Measurements from ENCODE around the gene SMYD1.

The SMYD1 gene

DNA sequence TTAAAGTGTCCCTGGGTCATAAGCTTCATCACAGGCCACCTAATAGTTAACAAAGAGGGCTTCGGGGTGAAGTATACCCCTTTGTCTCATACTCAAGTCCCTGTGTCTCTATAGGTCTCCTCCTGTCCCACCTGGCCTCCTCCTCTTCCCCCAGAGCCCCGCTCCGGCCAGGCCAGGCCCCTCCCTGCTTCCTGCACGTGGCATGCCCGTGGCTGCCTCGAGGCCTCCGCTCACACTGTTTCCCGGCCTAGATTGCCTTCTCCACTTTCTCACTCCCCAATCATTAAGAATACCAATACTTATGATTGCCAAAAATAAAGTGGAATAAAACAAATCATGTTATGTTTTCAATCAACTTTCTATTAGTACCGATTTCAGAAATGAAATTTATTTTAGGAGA, 18.8 kb downstream of the SMYD1 start:
- DNase-seq, result no peak

- no peak for DNase-seq
Measured at GRCh38 chr2:88087073-88087472, 19.4 kb downstream of the SMYD1 start.

GRCh38 chr2:88087763-88088162, 20.1 kb downstream of the SMYD1 start:
- DNase-seq, result no peak

- DNase-seq, result no peak
Measured at GRCh38 chr2:88088999-88089398, 21.4 kb downstream of the SMYD1 start.

GRCh38 chr2:88090446-88091283, 23.0 kb downstream of the SMYD1 start:
- peak in 20 of 56 donors; percentile 8 to 67 (median 22) for DNase-seq

DNA sequence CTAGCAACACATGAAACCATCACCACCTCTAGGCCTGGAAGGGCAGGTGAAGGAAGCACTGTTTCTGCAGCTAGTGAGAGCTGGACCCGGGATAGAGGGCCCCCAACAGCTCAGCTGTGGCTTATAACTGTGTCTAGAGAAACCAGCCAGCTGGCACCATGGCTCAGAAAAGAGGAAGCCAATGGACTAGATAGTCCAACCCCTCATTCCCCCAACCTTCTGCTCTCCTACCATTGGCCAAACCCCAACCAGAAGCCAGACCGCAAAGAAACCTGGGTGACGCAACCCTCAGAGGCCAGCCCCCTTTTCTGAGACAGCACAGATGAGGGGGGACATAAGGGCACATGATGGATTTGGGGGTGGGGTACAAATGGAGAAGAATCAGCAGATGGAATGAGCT, 24.3 kb downstream of the SMYD1 start:
- DNase-seq, result no peak

DNA sequence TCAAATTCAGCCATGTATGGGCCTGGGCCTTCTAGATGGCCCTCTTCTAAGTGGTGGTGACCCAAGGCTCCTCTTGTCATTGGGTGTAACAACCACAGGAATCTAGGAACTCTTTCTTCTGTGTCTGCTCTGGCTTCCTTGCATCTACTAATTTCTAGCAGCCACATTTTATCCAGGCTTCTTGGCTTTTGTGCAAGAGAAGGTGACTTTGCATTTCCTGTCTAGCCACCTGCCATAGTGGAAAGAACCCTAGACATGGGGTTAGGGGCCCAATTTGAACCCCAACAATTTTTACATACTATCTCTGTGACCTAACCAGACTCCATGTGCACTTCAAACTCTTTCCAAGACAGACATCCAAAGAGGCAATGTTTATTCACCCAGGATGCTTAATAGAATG, 25.1 kb downstream of the SMYD1 start:
- no peak for DNase-seq

- DNase-seq, result no peak
Measured at GRCh38 chr2:88095022-88095421, 27.4 kb downstream of the SMYD1 start.

GRCh38 chr2:88096708-88097107, 29.1 kb downstream of the SMYD1 start:
- DNase-seq, result no peak

DNA sequence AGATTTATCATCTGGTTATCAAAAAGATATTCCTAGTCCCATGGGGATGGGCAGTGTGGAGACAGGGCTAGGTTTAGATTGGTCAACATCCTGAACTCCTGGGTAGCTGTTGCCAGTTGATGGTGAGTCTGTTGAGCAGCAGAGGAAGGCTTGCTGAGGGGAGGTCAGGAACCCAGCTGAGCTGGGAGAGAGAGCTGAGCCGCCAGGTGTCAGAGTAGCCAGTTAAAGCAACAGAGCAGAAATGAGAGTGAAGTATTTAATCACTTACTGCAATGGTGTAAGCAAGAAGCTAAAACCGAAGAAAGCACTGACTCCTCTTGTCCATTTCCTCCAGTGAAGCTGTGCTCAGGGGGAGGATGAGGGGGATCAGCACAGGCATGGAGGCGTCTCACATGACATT, 29.6 kb downstream of the SMYD1 start:
- DNase-seq, result no peak

- DNase-seq, result no peak
Measured at GRCh38 chr2:88097891-88098557, 30.4 kb downstream of the SMYD1 start.

DNA sequence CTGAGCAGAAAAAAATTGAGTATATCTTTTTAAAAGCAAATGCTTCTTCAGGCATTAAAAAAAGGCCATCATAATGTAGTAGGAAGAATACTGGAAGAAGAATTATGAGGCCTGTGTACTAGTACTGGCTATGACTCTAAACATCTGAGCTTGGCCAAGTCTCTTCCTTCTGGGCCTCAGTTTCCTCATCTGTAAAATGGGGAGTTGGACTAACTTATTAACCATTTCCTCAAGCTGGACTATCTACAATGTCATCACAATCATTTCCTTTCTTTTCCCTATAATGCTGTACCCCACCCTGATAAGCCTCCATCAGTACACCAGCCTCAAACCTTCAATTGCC, 30.9 kb downstream of the SMYD1 start:
- DNase-seq, result no peak

DNA sequence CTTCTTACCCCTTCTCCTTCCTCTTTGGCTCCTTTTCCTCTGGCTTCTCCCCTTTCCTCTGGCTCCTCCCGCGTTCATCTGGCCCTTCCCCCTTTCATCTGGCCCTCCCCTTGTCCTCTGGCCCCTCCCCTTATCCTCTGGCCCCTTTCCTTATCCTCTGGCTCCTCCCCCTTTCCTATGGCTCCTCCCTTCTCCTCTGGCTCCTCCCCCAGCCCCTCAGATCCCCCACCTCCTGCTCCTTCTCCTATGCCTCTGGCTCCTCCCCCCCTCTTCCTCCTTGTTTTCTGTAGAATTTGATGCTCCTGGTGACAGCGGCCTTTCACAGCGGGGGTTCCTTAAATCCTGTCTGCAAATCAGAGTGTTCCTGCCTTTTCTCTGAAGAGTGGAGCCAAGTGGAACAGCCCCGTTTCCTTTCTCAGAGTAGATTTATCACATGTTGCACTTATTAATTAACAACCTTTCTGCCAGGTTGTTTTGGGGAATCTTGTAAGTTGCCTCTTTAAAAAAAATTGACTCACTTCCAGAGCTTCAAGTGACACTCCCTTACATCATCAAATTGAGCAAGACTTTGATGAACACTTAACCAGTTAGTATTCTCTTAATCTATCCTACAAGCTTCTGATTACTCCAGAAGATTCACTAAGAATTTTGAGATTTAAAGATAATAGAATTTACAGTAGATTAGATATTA, 32.3 kb downstream of the SMYD1 start:
- DNase-seq, result peak in 1 of 56 donors; percentile 7

GRCh38 chr2:88100489-88100858, 32.8 kb downstream of the SMYD1 start:
- DNase-seq, result peak in 2 of 56 donors; percentile 2 to 7

DNA sequence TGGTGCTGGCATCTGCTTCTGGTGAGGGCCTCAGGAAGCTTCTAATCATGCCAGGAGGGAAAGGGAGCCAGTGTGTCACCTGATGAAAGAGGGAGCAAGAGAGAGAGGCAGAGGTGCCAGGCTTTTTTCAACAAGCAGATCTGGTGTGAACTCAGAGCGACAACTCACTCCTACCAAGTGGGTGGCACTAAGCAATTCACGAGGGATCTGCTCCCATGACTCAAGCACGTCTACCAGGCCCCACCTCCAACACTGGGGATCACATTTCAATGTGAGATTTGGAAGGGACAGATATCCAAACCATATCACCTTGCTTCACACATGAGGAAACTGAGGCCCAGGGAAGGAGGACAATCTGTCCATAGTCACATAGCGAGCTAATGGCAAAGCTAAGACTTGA, 41.2 kb downstream of the SMYD1 start:
- no peak for DNase-seq

DNA sequence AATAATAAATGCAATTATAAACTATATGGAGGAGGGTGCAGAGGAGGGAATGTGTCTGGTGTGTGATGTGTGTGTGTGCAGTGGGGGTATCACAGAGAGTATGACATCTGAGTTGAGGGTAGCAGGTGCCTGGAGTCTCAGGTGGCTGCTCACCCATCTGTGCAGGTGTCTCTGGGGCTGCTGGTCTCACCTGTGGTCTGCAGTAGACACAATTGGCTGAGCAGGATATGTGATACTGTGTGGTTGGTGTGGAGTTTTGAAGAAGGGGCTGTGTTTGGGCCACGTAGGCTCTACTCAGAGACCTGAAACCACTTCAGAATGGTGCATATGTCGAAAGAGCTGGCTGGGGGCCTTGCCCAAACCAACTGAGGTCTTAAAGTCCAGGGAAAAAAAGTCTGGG, 43.2 kb downstream of the SMYD1 start:
- DNase-seq, result no peak

DNA sequence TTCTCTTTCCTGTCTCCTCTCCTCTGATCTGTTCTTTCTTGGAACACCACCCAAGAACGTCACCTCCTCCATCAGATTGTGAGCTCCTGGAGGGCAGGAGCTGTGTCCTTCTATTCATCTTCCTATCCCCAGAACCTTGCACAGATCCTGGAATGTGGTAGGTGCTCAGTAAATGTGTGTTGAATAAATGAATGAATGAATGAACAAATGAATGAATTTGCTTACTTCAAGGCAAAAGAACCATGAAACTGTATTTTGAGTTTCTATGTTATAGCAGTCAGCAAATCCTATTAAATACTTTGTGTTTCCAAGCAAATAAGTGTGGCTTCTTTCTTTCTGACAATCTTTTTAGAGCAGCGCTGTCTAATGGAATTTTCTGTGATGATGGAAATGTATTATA, 45.4 kb downstream of the SMYD1 start:
- no peak for DNase-seq

DNA sequence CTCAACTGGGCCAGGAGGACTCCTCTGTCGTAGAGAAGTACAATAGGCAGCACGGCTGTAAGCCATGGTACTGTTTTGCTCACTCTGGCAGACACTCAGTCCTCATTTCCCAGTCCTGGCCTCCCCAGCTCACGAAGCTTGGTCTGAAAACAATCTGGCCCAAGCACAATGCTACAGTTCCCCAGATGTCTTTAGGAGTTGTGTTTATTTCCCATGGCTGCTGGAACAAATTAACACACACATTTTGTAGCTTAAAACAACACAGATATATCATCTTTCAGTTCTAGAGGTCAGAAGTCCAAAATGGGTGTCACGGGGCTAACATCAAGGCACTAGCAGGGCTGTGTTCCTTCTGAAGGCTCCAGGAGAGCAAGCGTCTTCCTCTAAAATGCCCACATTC, 47.3 kb downstream of the SMYD1 start:
- DNase-seq, result peak in 3 of 56 donors; percentile 3 to 21 (median 11)

- DNase-seq, result no peak
Measured at GRCh38 chr2:88115825-88116518, 48.3 kb downstream of the SMYD1 start.

- DNase-seq, result no peak
Measured at GRCh38 chr2:88116669-88117432, 49.2 kb downstream of the SMYD1 start.

DNA sequence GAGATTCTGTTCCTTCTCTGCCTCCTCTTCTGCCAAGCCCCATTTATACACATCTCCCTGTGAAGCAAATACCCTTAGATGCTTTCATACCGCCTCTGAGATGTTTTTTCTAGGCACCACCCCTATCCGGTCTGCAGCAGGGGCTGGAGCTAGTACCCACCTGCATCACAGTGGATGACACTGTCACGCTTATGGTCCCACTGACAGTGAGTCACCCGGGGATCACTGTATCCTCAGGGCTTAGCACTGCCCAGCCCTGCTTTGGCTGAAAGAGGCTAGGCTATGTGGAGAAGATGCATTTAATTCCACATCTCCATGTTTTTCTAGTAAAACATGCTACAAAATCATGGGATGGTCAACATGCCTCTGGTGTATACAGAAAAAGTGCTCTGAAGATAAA, 50.3 kb downstream of the SMYD1 start:
- DNase-seq, result no peak

Data from amygdala (tissue), 56 donors.